HEK293 (cell line): ENCODE results near the gene KLHL35.

Experiments used
- CTCF ChIA-PET: fragments of 350-600 bp; formaldehyde crosslinking; extraction: SDS; loops from one replicate; lab custom pipeline; 2021; ENCODE audit warnings: antibody characterized with exemption; lab: Yijun Ruan, JAX
- POLR2A ChIA-PET: fragments of 300-600 bp; formaldehyde crosslinking; extraction: SDS; loops from one replicate; lab custom pipeline; 2020; ENCODE audit warnings: antibody characterized with exemption, inconsistent platforms; lab: Yijun Ruan, JAX
- H3K27ac ChIP-seq: fragments of 200-500 bp; sonication (Bioruptor generic); 2 replicates; pipeline ENCODE4 v1.5.1; 2014; ENCODE audit warnings: low read depth, low read length, control low read depth, inconsistent platforms; ENCODE audit errors: extremely low read depth
- H3K36me3 ChIP-seq, 2 experiments: fragments of 200-500 bp in 1 of 2; sonication (Bioruptor generic) in 1 of 2; 1 replicate in 1 of 2; 2 replicates in 1 of 2; pipeline ENCODE4 v1.5.1; 2014 to 2017; ENCODE audit warnings: inconsistent platforms in 2 of 2, low read length in 2 of 2; ENCODE audit not compliant: control insufficient read depth in 2 of 2, insufficient read depth in 1 of 2
- H3K4me1 ChIP-seq: fragments of 200-500 bp; sonication (Bioruptor generic); 2 replicates; pipeline ENCODE4 v1.5.1; 2014; ENCODE audit warnings: mild to moderate bottlenecking, low read length, inconsistent platforms; ENCODE audit not compliant: control insufficient read depth, insufficient read depth
- H3K4me3 ChIP-seq: 2 replicates; pipeline ENCODE4 v1.5.1; 2011; ENCODE audit warnings: low read depth, mild to moderate bottlenecking, control low read depth, low read length, moderate library complexity
- H3K9me3 ChIP-seq: fragments of 200-500 bp; sonication (Bioruptor generic); 2 replicates; pipeline ENCODE4 v1.5.1; 2014; ENCODE audit warnings: low read depth, low read length, inconsistent platforms; ENCODE audit not compliant: control insufficient read depth, insufficient read depth
- EGR2 ChIP-seq: fragments of 450-650 bp; formaldehyde crosslinking; IDR thresholded peaks from 2 replicates; pipeline ENCODE4 v1.5.1; 2016; ENCODE audit warnings: low read depth, missing biosample characterization, missing genetic modification characterization
- HOXD13 ChIP-seq: sonication (generic); formaldehyde crosslinking; IDR thresholded peaks from 2 replicates; pipeline ENCODE4 v1.8.0; 2022; ENCODE audit warnings: missing genetic modification reagents, borderline replicate concordance
- OVOL3 ChIP-seq: fragments of 450-650 bp; formaldehyde crosslinking; IDR thresholded peaks from 2 replicates; pipeline ENCODE4 v1.5.1; 2016; ENCODE audit warnings: missing biosample characterization, missing genetic modification characterization
- SCRT1 ChIP-seq: fragments of 450-650 bp; formaldehyde crosslinking; IDR thresholded peaks from 2 replicates; pipeline ENCODE4 v1.5.1; 2016; ENCODE audit warnings: missing biosample characterization, missing genetic modification characterization, borderline replicate concordance
- ZFP3 ChIP-seq: fragments of 450-650 bp; formaldehyde crosslinking; IDR thresholded peaks from 2 replicates; pipeline ENCODE4 v1.5.1; 2016; ENCODE audit warnings: low read depth, missing biosample characterization, missing genetic modification characterization
- ZNF121 ChIP-seq: fragments of 450-650 bp; formaldehyde crosslinking; IDR thresholded peaks from 2 replicates; pipeline ENCODE4 v1.5.1; 2016; ENCODE audit warnings: missing biosample characterization, missing genetic modification characterization
- ZNF302 ChIP-seq: fragments of 450-650 bp; formaldehyde crosslinking; IDR thresholded peaks from 2 replicates; pipeline ENCODE4 v1.5.1; 2016; ENCODE audit warnings: missing biosample characterization, missing genetic modification characterization, low read depth
- ZNF335 ChIP-seq: fragments of 450-650 bp; formaldehyde crosslinking; conservative IDR thresholded peaks from 2 replicates; pipeline ENCODE4 v1.5.1; 2016; ENCODE audit warnings: missing biosample characterization, missing genetic modification characterization
- ZNF629 ChIP-seq: fragments of 450-650 bp; formaldehyde crosslinking; IDR thresholded peaks from 2 replicates; pipeline ENCODE4 v1.5.1; 2017; ENCODE audit warnings: missing biosample characterization, missing genetic modification characterization
- ZNF658 ChIP-seq: fragments of 450-650 bp; formaldehyde crosslinking; IDR thresholded peaks from 2 replicates; pipeline ENCODE4; 2016; ENCODE audit warnings: missing biosample characterization, missing genetic modification characterization
- ZSCAN30 ChIP-seq: fragments of 450-650 bp; IDR thresholded peaks from 2 replicates; pipeline ENCODE4 v1.5.1; 2018; ENCODE audit warnings: missing biosample characterization, mild to moderate bottlenecking, missing genetic modification characterization, moderate library complexity
- TF ChIP-seq, protein P1 (sequence below): fragments of 450-650 bp; formaldehyde crosslinking; IDR thresholded peaks from 2 replicates; pipeline ENCODE4 v1.5.1; 2016; ENCODE audit warnings: missing biosample characterization, missing genetic modification characterization
- TF ChIP-seq, protein P2 (sequence below): fragments of 450-650 bp; formaldehyde crosslinking; IDR thresholded peaks from 2 replicates; pipeline ENCODE4 v1.5.1; 2016; ENCODE audit warnings: missing biosample characterization, missing genetic modification characterization
- TF ChIP-seq, protein P3 (sequence below): fragments of 450-650 bp; formaldehyde crosslinking; IDR thresholded peaks from 2 replicates; pipeline ENCODE4 v1.5.1; 2016; ENCODE audit warnings: missing biosample characterization, missing genetic modification characterization, low read depth
- TF ChIP-seq, protein P4 (sequence below): fragments of 450-650 bp; formaldehyde crosslinking; IDR thresholded peaks from 2 replicates; pipeline ENCODE4 v1.5.1; 2017; ENCODE audit warnings: missing biosample characterization, mild to moderate bottlenecking, missing genetic modification characterization, moderate library complexity

KLHL35 gene

DNA sequence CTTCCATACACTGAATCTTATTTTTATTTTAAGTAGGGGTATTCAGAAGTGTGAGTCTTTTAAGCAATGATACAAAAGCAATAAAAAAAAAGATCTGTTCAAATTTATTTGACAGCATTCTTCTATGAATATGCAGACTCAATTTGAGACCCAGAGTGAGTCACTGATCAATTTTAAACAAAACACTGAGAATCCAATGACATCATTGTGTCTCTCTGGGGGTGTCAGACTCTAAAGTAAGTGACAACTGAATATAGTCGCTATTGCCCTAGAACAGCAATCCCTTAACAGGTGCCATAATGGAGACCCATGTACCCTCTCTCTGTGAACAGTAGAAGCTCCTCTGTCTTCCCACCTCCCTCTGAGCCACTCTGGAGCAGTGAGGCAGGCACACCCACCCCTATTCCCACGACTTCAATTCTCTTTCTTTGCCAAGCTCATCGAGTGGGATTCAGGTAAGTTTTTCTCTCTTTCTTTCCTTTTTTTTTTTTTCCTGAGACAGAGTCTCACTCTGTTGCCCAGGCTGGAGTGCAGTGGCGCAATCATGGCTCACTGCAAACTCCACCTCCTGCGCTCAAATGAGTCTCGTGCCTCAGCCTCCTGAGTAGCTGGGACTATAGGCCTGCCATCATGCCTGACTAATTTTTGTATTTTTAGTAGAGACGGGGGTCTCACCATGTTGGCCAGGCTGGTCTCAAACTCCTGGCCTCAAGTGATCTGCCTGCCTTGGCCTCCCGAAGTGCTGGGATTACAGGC, 38.7 kb downstream of the KLHL35 start:
- no peaks in the 10 kb centered on the region for H3K4me1 ChIP-seq
- TF ChIP-seq ZFP3 (tag by site-specific recombination) (no peak), ZNF302 (tag by site-specific recombination) (no peak), ZNF121 (tag by site-specific recombination) (peak; percentile 27; the same call in 1 of the 2 replicates), HOXD13 (CRISPR knock-in tag) (no peak), EGR2 (tag by site-specific recombination) (0 out of 2 replicates have a peak, but pooled peaks have one; percentile 9), OVOL3 (tag by site-specific recombination) (no peak), ZNF335 (0 out of 2 replicates have a peak, but pooled peaks have one; percentile 12)
- TF ChIP-seq, protein P1, sequence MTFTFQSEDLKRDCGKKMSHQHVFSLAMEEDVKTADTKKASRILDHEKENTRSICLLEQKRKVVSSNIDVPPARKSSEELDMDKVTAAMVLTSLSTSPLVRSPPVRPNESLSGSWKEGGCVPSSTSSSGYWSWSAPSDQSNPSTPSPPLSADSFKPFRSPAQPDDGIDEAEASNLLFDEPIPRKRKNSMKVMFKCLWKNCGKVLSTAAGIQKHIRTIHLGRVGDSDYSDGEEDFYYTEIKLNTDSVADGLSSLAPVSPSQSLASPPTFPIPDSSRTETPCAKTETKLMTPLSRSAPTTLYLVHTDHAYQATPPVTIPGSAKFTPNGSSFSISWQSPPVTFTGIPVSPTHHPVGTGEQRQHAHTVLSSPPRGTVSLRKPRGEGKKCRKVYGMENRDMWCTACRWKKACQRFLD (tag by site-specific recombination), result no peak
- TF ChIP-seq, protein P2, sequence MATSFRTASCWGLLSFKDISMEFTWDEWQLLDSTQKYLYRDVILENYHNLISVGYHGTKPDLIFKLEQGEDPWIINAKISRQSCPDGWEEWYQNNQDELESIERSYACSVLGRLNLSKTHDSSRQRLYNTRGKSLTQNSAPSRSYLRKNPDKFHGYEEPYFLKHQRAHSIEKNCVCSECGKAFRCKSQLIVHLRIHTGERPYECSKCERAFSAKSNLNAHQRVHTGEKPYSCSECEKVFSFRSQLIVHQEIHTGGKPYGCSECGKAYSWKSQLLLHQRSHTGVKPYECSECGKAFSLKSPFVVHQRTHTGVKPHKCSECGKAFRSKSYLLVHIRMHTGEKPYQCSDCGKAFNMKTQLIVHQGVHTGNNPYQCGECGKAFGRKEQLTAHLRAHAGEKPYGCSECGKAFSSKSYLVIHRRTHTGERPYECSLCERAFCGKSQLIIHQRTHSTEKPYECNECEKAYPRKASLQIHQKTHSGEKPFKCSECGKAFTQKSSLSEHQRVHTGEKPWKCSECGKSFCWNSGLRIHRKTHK (tag by site-specific recombination), result no peak
- TF ChIP-seq, protein P3, sequence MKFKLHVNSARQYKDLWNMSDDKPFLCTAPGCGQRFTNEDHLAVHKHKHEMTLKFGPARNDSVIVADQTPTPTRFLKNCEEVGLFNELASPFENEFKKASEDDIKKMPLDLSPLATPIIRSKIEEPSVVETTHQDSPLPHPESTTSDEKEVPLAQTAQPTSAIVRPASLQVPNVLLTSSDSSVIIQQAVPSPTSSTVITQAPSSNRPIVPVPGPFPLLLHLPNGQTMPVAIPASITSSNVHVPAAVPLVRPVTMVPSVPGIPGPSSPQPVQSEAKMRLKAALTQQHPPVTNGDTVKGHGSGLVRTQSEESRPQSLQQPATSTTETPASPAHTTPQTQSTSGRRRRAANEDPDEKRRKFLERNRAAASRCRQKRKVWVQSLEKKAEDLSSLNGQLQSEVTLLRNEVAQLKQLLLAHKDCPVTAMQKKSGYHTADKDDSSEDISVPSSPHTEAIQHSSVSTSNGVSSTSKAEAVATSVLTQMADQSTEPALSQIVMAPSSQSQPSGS (tag by site-specific recombination), result peak; percentile 75
- CTCF ChIA-PET, result no interaction called here
- H3K36me3 ChIP-seq, result no peaks in the 10 kb centered on the region
- H3K9me3 ChIP-seq, result no peaks in the 10 kb centered on the region
- no peak overlapping the region for H3K4me3 ChIP-seq
- no peak overlapping the region for H3K27ac ChIP-seq
- POLR2A ChIA-PET, result no interaction called here

DNA sequence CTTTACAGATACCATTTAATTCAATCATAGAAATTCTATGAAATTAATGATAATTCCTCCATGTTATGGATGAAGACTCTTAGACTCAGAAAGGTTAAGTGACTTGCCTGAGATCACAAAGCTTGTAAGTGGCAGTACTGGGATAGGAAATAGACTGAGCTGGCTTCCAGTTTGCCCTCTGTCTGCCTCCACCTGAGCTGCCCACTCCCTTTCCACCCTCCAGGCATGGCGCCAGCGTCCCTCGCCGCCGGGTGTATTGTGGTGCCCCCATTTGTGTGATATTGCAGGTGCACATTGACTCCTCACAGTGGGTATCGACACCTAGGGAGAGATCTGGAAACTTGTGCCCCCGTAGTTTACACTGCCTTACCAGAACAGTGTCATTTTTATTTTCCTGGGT, 43.1 kb downstream of the KLHL35 start:
- Histone ChIP-seq H3K9me3 (no peaks in the 10 kb centered on the region), H3K36me3 (no peaks in the 10 kb centered on the region), H3K27ac (no peak overlapping the region), H3K4me1 (no peaks in the 10 kb centered on the region), H3K4me3 (no peak overlapping the region)
- ChIA-PET CTCF (interaction anchor here (0.6 to 4.6 kb wide), 18 partner anchors 8 to 311 kb away, joined by 3 to 94 read pairs (median 4); no protein-coding TSS in a partner anchor), POLR2A (interaction anchor here (0.7 kb wide), 1 partner anchor 477 kb away, joined by 4 read pairs; no protein-coding TSS in a partner anchor)
- TF ChIP-seq, protein P4, sequence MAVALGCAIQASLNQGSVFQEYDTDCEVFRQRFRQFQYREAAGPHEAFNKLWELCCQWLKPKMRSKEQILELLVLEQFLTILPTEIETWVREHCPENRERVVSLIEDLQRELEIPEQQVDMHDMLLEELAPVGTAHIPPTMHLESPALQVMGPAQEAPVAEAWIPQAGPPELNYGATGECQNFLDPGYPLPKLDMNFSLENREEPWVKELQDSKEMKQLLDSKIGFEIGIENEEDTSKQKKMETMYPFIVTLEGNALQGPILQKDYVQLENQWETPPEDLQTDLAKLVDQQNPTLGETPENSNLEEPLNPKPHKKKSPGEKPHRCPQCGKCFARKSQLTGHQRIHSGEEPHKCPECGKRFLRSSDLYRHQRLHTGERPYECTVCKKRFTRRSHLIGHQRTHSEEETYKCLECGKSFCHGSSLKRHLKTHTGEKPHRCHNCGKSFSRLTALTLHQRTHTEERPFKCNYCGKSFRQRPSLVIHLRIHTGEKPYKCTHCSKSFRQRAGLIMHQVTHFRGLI (tag by site-specific recombination), result no peak
- TF ChIP-seq ZNF629 (no peak), SCRT1 (tag by site-specific recombination) (no peak)

DNA sequence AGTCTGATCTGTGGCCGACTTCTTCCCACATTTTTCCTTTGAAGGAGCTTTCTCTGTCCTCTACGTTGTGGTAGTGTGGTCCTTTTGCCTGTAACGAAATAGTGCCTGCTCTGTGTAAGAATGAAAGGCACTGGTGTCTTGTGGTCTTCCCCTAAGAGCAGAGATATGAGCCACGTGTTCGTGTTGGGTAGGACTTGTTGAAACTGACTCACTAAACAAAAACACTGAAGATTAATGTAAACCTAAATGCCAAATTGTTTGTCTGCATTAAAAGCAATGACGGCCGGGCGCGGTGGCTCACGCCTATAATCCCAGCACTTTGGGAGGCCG, 43.8 kb downstream of the KLHL35 start:
- Histone ChIP-seq H3K9me3 (no peaks in the 10 kb centered on the region), H3K36me3 (no peaks in the 10 kb centered on the region), H3K27ac (no peak overlapping the region), H3K4me3 (no peak overlapping the region), H3K4me1 (no peaks in the 10 kb centered on the region)
- ChIA-PET CTCF (interaction anchor here (0.6 to 10.9 kb wide), 32 partner anchors 9 to 316 kb away, joined by 3 to 209 read pairs (median 4); no protein-coding TSS in a partner anchor), POLR2A (no interaction called here)
- TF ChIP-seq ZSCAN30 (tag by site-specific recombination) (no peak), ZNF658 (tag by site-specific recombination) (no peak), ZNF335 (0 out of 2 replicates have a peak, but pooled peaks have one; percentile 8)
